Measurements from ENCODE around the gene ARMCX2. TPM values are rescaled to one million over a fixed set of nuclear protein-coding genes. Genes with fewer than 3 reads are reported as not detected.
A peak's percentile ranks its signal among the peaks of the same experiment; 100 is the strongest.
"Not testable (repeated sequence)": the region's sequence is repeated elsewhere in the genome, so short reads cannot be mapped to it uniquely, and the experiment has no call there.

The ARMCX2 gene
- 100 to 1,000 TPM in 1 of 3 donors, 10 to 100 TPM in 2; 94.4 to 107 (median 96.9) TPM for polyA plus RNA-seq (ENCODE audit: insufficient read length in 3 of 3)

DNA sequence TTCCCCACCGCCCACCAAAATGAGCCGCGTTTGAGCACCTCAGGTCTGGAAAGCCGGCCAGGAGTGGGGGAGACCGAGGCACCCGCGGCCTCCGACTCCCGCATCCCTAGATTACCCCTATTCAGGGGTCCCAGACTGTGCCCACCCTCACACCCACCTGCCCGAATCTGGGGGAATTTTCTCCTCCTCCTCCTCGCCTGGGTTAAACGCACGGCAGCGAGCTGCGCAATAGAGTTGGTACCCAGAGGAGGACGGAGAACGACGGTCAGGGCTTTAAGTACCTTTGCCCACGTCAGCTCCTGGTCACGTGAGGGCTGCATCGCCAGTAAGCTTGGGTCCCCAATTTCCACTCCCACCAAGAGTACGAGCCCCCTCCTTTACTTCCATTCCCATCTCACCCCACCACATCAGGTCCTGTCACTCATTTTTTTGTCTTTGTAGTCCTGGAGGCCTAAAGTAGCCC is at the start of gene ARMCX2:
TSS of gene ARMCX2 (minus strand) at position 250 of the 463 bp plus-strand sequence. CDS start 2,262 bp downstream, outside the sequence.
- peak in 1 of 3 donors; percentile 25 for DNase-seq (ENCODE audit: low read depth in 3 of 3, low spot score in 2 of 3)

DNA sequence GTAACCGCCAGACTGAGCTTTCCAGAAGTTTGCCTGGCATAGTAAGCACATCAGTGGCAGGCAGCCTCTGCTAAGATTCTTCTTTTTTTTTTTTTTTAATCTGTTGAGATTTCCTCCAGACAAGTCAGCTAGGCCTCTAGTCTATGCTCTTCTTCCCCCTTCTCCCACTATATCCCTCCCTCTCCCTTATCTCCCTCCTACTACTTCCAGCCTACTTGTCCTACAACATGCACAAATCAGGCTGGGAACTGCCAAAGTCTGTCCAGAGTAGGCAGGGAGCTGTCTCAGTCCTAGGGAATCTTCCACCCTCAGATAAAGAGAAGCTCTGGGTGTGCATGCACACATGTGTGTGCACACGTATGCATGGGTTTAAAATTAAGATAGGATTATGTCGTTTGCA is 49.7 kb upstream of the ARMCX2 start:
- DNase-seq (ENCODE audit: low read depth in 3 of 3, low spot score in 2 of 3): no peak

DNA sequence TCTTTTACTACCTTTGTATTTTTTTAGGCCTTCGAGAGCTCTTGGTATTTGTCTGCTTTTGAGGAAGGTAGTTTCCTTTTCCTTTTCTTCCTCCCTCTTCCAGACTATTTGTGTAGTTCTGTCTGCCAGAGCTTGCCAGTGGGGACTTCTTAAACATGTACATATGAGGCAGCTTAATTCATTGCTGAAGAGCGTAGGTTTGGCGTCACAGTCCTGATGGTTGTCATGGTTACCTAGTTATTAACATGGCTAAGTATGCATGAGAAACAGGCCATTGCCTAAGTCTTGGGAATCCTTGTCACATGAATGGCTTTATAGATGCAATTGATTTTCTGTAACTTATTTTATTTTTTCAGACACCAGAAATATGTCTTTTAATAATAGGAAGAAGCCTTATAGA is 48.5 kb upstream of the ARMCX2 start:
- peak in 1 of 3 donors; percentile 1 for DNase-seq (ENCODE audit: low read depth in 3 of 3, low spot score in 2 of 3)

DNA sequence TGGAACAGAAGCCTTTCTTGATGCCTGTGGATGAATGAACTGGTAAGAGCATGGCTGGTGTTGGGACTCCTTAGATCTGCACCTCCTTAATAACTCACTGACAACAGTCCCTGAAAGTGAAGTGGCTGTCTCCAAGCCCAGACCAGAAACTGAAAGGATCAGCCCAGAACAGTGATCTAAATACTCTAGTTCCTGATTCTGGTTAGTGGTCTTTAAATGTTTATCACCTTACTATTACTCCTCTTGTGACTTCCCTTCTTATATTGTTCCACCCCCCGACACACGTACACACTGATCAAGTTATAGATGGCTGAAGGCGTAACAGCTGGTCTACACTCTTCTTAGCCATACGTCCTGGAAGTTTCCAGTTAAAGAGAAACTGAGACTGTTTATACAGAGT is 33.8 kb upstream of the ARMCX2 start:
- no peak for DNase-seq (ENCODE audit: low read depth in 3 of 3, low spot score in 2 of 3)

DNA sequence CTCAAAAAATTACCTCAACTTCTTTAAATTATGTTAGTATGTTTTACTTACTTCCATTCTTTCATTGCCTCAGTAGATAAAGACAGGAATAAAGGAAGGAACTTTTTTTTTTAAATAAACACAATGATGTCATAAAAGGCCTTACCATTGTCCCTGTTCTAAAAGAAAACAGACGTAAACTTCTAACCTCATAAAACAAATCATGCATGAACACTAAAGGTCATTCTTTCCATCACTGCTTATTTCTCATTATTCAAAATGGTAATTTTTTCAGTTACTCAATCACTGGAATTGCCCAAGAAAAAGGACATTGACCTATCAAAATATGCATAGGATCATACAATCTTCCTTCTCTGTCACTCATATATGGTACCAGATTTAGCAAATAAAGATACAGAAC is 32.2 kb upstream of the ARMCX2 start:
- no peak for DNase-seq (ENCODE audit: low read depth in 3 of 3, low spot score in 2 of 3)

DNA sequence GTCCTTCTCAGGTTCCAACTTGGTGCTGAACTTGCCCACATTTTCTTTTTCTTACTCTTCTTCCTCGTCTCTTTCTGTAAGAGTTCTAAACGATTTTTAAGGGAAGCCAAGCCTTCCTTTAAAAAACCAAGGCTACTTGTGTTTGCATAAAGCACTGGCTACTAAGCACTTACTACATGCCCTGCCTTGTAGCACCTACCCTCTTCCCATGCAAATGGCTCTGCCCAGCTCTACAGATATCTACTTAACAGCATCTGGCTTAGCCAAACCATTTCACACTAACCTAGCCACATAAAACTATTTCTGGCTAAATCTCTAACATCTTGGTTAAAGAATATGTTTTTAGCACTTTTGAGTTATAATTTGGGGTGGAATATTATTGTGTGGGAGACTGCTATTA is 26.9 kb upstream of the ARMCX2 start:
- DNase-seq (ENCODE audit: low read depth in 3 of 3, low spot score in 2 of 3): no peak

DNA sequence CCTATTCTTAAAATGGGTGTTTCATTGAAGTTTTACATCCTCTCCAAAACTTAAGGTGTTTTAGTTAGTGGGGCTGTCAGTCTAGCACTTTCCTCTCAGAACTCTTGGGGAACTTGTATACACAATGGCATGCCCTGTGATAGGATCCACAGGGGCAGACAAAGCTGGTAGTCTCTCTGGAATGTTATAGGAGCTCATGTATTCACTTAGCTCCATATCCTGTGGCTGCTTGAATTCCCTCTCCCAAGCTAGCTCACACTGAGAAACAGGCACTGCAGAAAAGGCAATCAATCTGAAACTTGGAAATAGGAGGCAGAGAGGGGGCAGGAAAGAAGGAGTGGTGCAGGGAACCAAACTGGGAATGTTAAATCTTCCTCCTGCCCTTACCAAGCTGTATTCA is 26.3 kb upstream of the ARMCX2 start:
- no peak for DNase-seq (ENCODE audit: low read depth in 3 of 3, low spot score in 2 of 3)

DNA sequence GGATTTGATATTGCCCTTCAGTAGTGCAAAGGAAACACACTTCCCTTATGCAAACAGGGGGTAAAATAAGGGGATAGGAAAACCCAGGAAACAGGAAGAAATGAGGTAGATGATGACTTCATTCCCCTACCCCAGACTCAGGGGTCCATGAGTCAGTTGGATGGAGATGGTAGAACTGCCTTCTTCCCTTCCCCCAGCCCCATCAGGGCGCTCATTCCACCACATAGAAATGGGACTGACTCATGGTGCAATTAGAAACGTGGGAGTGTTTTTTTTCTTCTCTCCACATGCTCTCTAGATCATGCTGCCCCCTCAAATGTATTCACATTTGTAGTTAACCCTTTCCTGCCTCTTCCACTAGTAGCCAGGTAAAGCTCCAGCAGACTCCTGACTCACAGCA is 23.1 kb upstream of the ARMCX2 start:
- no peak for DNase-seq (ENCODE audit: low read depth in 3 of 3, low spot score in 2 of 3)

DNA sequence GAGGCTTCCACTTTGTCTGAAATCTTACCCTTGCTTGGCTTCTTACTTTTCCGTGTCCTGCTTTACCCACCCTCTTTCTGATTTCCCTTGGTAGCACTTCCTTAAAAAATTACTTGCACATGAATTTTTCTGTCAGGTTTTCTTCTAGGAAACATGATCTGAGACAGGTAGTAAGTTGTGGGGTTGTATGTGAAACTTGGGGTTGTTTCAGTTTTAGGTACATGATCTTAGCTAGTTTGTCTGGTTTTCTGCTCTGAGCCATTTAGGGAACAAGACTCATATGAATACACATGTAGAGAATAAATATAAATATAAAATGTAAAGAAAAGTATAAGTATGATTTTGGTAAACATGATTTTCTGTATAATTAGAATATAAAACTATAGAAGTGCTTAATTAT is 17.4 kb upstream of the ARMCX2 start:
- no peak for DNase-seq (ENCODE audit: low read depth in 3 of 3, low spot score in 2 of 3)

DNA sequence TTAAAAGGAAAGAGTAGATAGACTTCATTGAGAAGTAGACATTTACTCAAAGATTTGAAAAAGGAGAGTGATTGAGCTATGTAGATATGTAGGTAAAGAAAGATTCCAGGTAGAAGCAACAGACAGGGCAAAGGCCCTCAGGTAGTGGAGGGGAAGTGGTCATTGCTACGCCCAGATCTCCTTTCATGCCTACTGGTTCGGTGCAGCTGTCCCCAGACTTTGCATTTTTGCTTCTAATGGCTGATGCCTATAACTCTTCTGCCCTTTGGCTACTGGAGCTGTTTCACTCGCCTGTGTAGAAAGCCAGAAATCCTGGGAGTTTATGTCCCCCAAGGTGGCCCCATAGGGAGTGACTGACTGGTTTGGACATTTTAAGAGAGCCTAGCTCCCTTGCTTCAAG is 16.9 kb upstream of the ARMCX2 start:
- no peak for DNase-seq (ENCODE audit: low read depth in 3 of 3, low spot score in 2 of 3)

DNA sequence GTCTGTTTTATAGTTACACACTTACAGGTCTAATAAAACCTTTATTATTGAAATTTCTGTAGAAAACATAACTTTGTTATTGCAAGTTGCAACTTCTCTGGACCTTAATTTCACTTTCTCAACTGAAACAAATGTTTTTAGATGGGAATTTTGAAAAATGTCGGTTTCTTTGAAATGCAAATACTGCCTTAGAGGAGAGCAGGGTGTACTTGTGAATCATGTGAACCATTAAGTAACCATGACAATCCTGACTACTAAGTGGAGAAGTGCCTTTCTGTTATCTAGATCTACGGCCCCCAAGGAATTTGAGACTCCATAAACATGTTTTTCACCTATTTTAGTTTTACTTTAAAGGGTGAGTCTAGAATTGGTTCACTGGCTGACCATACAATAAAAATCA is 8.5 kb upstream of the ARMCX2 start:
- DNase-seq (ENCODE audit: low read depth in 3 of 3, low spot score in 2 of 3): no peak

DNA sequence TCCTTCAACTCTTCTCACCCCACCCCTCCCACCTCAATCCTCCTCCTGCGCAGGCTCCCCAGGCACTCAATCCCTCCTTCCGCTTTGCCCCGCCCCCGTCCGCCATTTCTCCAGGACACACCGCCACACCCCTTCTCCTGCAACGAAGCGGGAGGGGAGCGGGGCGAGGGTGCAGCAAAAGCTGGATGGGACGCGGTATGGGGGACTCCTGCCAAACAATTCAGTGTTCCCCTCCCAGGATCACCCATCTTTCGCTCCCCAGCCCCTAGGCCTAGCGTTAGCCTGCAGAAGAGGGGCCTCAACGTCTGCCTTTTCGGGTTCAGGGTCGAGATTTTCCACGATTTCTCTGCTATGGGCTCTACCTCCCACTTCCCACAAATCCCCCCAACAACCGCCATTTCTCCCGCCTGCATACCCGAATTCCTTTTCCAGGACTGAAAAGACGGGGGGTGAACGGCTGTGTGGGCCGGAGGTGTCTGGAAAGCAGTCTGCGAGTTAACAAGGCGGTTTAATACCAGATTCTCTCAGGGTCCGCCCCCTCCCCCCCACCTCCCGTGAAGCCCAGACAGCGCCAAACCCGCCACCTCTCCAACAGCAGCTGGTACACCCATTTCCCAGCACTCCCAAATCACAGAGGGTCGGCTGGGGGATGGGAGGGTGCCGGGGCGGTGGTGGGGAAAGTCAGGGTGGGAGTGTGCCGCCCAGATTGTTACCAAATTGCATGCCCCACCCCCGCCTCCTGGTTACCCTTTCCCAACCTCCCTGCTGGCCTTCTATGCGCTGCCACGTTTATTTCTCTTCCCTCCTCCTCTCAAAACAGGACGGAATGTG is 774 bp downstream of the ARMCX2 start:
- DNase-seq (ENCODE audit: low read depth in 3 of 3, low spot score in 2 of 3): peak in 1 of 3 donors; percentile 34

DNA sequence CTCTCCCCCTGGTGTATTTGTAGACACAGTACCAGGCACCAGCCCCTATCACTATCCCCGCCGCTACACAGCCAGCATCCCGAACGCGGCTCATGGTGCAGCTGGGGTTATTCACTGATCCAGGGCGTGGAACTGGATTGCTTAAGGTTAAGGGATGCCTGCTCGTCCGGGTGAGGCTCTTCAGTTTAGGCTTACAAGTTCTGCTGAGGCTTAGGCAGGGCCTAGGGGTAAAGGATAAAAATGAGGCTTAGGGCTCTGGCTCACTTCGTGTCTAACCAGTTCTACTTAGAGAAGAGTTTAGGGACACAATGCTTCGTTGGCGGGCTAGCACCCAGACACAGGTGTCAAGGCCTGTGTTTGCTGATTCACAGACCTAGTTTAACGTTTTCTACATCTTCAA is 2.2 kb downstream of the ARMCX2 start:
- DNase-seq (ENCODE audit: low read depth in 3 of 3, low spot score in 2 of 3): no peak

DNA sequence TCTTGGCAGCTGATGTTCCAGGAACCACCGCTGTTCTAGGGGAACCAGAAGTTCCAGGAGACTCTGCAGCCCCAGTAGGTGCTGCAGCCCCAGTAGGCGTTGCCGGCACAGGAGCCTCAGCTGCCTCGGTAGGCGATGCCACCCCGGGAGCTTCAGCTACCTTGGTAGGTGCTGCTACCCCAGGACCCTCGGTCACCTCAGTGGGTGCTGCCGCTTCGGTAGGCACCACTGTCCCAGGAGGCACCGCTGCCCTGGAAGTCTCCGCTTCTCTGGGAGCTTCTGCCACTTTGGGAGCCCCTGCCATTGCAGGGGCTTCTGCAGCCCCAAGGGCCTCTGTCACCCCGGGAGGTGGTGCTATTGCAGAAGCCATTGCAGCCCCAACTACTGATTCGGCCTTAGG is 2.8 kb downstream of the ARMCX2 start:
- DNase-seq (ENCODE audit: low read depth in 3 of 3, low spot score in 2 of 3): no peak

DNA sequence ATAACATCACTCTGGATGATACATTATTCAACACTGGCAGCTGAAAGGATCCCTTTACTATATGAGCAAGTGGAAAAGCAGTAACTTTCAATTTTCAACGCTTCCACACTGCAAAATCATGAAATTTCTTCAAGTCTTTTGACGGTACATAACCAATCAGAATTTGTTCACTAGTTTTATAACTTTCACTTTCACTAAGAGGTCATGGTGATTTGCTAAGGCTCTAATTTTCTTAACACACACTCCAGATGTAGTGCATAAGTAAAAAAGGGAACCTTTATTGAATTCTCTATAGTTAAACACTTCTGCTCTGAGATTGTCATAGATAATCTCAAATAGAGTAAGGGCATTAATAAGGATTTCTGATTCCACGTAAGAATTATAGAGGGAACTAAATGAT is 4.1 kb downstream of the ARMCX2 start:
- DNase-seq (ENCODE audit: low read depth in 3 of 3, low spot score in 2 of 3): no peak

DNA sequence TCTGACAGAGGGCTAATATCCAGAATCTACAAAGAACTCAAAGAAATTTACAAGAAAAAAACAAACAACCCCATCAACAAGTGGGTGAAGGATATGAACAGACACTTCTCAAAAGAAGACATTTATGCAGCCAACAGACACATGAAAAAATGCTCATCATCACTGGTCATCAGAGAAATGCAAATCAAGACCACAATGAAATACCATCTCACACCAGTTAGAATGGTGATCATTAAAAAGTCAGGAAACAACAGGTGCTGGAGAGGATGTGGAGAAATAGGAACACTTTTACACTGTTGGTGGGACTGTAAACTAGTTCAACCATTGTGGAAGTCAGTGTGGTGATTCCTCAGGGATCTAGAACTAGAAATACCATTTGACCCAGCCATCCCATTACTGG is 11.9 kb downstream of the ARMCX2 start:
- DNase-seq (ENCODE audit: low read depth in 3 of 3, low spot score in 2 of 3): not testable (repeated sequence)

DNA sequence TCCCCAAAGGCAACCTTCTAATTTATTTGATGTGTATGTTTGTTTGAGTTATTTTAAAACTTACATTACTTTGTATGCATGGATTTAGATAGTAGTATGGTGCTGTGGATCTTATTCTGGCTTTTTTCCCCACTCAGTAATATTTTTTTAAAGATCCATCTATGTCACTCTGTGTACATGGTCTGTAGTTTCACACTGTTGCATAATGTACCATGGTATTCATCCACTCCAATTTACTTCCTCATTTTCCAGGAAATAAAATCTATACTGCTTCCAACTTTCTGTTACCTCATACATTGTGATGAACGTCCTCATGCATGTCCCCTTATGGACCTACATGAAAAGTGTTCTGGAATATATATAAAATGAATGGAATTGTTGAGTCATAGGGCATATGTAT is 17.6 kb downstream of the ARMCX2 start:
- DNase-seq (ENCODE audit: low read depth in 3 of 3, low spot score in 2 of 3): no peak

DNA sequence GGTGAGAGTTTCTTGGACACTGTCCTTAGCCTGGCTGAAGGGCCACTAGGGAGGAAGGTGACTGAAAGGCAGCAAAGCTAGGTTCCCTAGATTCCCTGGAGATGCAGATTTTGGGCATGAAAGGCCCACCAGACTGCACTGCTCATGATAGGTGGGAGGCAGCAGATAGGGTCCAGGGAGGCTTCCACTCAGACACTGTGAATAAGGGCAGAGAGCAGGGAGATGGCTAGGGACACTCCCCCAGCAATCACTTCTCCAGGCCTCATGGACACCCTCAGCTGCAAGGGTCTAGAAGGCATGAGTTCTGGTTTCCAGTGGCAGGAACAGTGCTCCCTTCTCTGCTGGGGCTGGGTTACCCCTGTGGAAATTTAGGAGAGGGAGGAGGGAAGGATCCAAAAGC is 20.1 kb downstream of the ARMCX2 start:
- DNase-seq (ENCODE audit: low read depth in 3 of 3, low spot score in 2 of 3): no peak

DNA sequence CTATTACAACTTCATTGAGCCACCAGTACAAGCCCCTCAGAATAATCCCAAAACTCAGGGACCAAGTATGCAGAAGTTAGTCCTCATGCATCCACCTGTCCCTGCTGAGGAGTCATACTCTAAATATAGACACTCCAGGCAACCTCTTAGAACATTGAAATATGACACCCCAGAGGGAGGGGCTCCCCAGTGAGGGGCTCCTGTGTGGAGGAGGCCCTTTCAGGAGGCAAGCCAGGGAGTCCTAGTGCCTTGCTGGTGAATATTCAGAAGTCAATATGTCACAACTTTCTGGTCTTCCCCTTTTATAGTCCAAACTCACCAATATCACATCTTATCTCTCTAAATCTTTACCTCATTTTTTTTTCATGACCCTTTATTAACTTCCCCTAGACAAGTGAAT is 40.3 kb downstream of the ARMCX2 start:
- peak in 2 of 3 donors; percentile 15 to 24 for DNase-seq (ENCODE audit: low read depth in 3 of 3, low spot score in 2 of 3)

DNA sequence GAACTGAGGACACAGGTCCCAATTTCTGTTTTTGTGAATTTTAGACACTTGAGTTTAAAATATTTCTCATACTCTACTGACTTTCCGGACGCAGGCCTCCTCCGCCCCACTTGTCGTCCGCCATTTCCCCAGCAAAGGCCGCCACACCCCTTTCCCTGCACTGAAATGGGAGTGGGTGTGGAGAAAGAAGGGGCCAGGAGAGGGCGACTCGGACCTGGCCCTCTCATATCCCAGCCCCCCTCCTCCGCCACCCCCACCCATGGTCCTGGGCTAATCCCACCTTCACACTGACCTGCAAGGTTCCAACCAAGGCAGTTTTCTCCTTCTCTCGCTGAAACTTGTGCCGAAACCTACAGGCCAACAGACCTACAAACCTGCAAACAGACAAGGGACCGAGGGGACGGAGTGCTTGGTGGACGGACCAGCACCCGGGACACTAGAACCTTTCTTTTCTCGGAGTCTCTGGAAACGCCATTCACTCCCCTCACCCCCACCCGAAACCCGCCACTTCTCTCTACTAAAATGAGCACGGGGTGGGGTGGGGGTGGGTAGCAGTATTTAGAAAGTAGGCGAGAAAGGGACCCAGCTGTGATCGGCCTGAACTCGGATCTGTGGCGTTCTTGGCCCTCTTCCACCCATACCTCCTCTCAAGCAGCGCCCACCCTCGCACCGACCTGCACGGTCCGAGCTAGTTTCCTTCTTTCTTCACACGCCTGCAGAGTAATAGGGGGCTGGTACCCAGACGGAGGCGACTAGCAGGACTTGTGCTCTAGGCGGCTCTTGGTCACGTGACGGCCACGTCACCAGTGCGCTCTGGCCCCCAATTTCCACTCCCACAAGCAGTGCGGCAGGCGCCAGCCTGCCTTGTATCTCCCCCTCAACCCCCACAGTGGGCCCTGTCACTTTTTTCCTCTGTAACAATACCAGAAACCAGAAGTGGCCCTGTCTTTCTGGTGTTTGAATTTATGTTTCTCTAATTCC is 42.1 kb downstream of the ARMCX2 start, which contains the start of gene ARMCX6:
TSS of gene ARMCX6 (minus strand) at position 790 of the 981 bp plus-strand sequence. CDS start 1,380 bp downstream, outside the sequence.
- peak; percentile 48 to 60 (median 60) for DNase-seq (ENCODE audit: low read depth in 3 of 3, low spot score in 2 of 3)

DNA sequence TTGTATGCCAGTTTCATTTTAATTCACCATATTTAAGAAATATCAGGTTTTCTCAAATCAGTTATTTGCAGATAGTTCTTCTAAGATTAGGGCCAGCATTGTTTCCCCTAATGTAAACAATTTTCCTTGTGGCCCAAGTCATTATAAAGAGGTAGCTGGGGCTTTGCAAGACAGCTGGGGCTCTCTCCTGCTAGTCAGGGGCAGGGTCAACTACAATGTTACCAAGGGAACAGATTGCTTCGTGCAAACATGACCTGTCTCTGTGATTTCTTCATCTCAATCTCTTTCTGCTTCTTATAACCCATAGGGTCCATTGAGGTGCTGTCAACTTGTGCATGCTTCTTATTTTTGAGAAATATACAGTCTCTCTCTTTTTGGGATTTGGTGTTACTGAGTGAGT is 53.9 kb downstream of the ARMCX2 start:
- no peak for DNase-seq (ENCODE audit: low read depth in 3 of 3, low spot score in 2 of 3)

Data from right renal cortex interstitium (tissue), 3 donors.